ENCODE measurements around the gene DNMBP. TPM values are rescaled to one million over a fixed set of nuclear protein-coding genes. Genes with fewer than 3 reads are reported as not detected.

The DNMBP gene
- total RNA-seq, 1 donor from 2014 or later: 47.5 TPM

- Mint-ChIP-seq H3K4me3 (ENCODE audit: low read depth) (peak overlapping the region; percentile 83), H3K9me3 (ENCODE audit: low read depth) (peaks cover 4% of the 10 kb centered on the region), H3K27me3 (peaks cover 7% of the 10 kb centered on the region), H3K4me1 (ENCODE audit: low read depth) (peaks cover 27% of the 10 kb centered on the region), H3K27ac (peak overlapping the region; percentile 8), H3K36me3 (ENCODE audit: insufficient read depth) (no peaks in the 10 kb centered on the region)
- TF ChIP-seq CTCF (IDR thresholded peaks at IDR 0.05; ENCODE audit: unreplicated experiment): no peak
- no peak for DNase-seq (ENCODE audit: low spot score, unreplicated experiment)
Observed at GRCh38 chr10:100007231-100008141, 2.3 kb downstream of the DNMBP start.

DNA sequence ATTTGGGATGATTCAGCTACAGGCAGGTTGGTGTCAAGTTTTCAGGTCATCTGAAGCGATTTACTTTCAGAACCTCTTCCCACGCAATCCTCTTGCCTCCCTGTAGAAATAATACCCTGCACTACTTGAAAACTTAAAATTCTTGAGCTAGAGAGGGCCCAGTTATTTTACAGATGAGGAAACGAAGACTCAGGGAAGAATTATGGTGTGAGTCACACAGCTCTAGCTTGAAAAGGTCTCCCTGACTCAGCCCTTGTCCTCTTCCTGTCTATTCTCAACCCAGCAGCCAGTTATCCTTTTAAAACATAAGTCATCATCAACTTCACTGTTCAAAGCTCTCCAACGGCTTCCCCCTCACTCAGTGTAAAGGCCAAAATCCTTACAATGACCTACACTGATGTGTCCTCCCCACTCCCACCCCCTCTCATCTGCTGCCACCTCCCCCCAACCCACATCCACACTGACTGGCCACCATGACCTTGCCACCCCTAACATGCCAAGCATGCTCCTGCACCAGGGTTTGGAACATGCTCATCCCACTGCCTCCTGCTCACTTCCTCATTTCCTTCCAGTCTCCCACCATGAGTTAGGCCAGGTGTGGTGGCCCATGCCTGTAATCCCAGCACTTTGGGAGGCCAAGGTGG, 3.4 kb downstream of the DNMBP start:
- no peaks in the 10 kb centered on the region for H3K36me3 Mint-ChIP-seq (ENCODE audit: insufficient read depth)
- H3K27ac Mint-ChIP-seq: peak overlapping the region; percentile 15
- no peak for TF ChIP-seq CTCF (IDR thresholded peaks at IDR 0.05; ENCODE audit: unreplicated experiment)
- DNase-seq (ENCODE audit: low spot score, unreplicated experiment): no peak
- peaks cover 4% of the 10 kb centered on the region for H3K9me3 Mint-ChIP-seq (ENCODE audit: low read depth)
- H3K4me3 Mint-ChIP-seq (ENCODE audit: low read depth): no peak overlapping the region
- H3K4me1 Mint-ChIP-seq (ENCODE audit: low read depth): peaks cover 29% of the 10 kb centered on the region
- peaks cover 7% of the 10 kb centered on the region for H3K27me3 Mint-ChIP-seq

DNA sequence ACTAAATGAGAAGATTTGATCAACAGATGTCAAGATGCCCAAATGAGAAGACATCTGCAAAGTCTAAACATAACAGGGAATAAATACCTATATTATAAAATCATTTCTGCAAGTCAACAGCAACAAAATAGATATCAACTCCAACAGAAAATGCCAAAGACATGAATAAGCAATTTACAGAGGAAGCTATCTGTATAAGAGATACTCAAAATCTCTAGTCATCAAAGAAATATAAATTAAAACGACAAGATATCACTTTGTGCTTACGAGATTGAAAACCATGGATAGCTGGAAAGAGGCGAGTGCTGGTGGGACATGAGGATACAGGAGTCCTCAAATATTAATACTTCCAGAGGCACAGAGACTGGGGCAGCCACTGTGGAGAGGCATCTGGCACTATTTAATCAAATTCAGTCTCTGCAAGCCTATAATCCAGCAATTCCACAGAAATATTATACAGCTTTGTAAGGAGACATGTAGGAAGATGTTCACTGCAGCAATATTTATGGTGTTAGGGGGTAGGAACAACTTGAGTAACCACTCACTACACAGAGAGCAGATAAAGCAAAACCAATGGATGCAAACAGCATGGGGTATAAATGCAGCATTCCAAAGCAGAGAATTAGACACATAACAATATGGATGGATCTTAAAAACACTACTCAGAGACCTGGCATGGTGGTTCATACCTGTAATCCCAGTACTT, 4.8 kb downstream of the DNMBP start:
- no peak for TF ChIP-seq CTCF (IDR thresholded peaks at IDR 0.05; ENCODE audit: unreplicated experiment)
- peaks cover 25% of the 10 kb centered on the region for H3K4me1 Mint-ChIP-seq (ENCODE audit: low read depth)
- no peaks in the 10 kb centered on the region for H3K36me3 Mint-ChIP-seq (ENCODE audit: insufficient read depth)
- H3K9me3 Mint-ChIP-seq (ENCODE audit: low read depth): peaks cover 4% of the 10 kb centered on the region
- no peak overlapping the region for H3K4me3 Mint-ChIP-seq (ENCODE audit: low read depth)
- peaks cover 7% of the 10 kb centered on the region for H3K27me3 Mint-ChIP-seq
- no peak for DNase-seq (ENCODE audit: low spot score, unreplicated experiment)
- no peak overlapping the region for H3K27ac Mint-ChIP-seq

- no peak for TF ChIP-seq CTCF (IDR thresholded peaks at IDR 0.05; ENCODE audit: unreplicated experiment)
- no peaks in the 10 kb centered on the region for H3K27me3 Mint-ChIP-seq
- peaks cover 7% of the 10 kb centered on the region for H3K9me3 Mint-ChIP-seq (ENCODE audit: low read depth)
- DNase-seq (ENCODE audit: low spot score, unreplicated experiment): no peak
- peaks cover 16% of the 10 kb centered on the region for H3K4me1 Mint-ChIP-seq (ENCODE audit: low read depth)
- no peak overlapping the region for H3K4me3 Mint-ChIP-seq (ENCODE audit: low read depth)
- no peak overlapping the region for H3K27ac Mint-ChIP-seq
- no peaks in the 10 kb centered on the region for H3K36me3 Mint-ChIP-seq (ENCODE audit: insufficient read depth)
Observed at GRCh38 chr10:100000109-100000644, 9.6 kb downstream of the DNMBP start.

All from progenitor cell of endocrine pancreas (in vitro differentiated cells).